Purkinje cell (primary cell): ENCODE measurements around the gene NR1I2. TPM values are rescaled to one million over a fixed set of nuclear protein-coding genes. Genes with fewer than 3 reads are reported as not detected.

ENCODE experiments used
- polyA plus RNA-seq: library from polyadenylated mRNA; unstranded; fragments of >200 nt; fragmentation: Nextera tagmentation; gene quantifications from 2 replicates; pipeline ENCODE4 v1.2.1, GENCODE V29; 2014

The NR1I2 gene
- 0.31 TPM in 1 of 2 replicates, not detected in the other for polyA plus RNA-seq

DNA sequence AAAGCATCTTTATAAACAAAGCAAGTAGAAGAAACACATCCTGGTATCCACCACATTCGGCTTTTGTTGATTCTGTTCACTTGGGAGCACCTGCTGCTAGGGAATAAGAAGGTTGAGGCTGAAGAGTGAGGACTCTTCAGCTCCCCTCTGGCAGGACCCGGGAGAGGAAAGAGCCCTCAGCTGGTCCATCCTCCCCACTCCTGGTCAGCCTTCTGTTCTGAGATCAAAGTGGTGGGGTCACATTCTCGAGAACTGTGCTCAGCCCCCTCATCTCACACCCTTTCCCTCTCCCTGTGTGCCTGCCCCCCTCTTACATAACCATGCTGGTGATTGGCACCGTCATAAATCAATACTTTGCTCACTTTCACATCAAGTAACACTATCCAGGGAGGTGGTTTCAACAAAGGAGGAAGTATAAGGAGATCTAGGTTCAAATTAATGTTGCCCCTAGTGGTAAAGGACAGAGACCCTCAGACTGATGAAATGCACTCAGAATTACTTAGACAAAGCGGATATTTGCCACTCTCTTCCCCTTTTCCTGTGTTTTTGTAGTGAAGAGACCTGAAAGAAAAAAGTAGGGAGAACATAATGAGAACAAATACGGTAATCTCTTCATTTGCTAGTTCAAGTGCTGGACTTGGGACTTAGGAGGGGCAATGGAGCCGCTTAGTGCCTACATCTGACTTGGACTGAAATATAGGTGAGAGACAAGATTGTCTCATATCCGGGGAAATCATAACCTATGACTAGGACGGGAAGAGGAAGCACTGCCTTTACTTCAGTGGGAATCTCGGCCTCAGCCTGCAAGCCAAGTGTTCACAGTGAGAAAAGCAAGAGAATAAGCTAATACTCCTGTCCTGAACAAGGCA, at the start of gene NR1I2:
Gene NR1I2, plus strand, starts transcription at position 772 of the 869 bp plus-strand sequence.

Other genes with a start within 250 kb of the NR1I2 start
- gene CD80, start 222.5 kb upstream of the NR1I2 start, polyA plus RNA-seq, result 4.7 TPM in 1 of 2 replicates, not detected in the other
- gene ADPRH, start 202.6 kb upstream of the NR1I2 start, polyA plus RNA-seq, result 0.70 and 1.3 TPM in 2 replicates
- 0.24 TPM in 1 of 2 replicates, not detected in the other for gene PLA1A, start 184.2 kb upstream of the NR1I2 start, polyA plus RNA-seq
- gene POPDC2, start 121.5 kb upstream of the NR1I2 start, polyA plus RNA-seq, result not detected in 2 replicates
- 326 and 458 TPM in 2 replicates for gene COX17, start 104.7 kb upstream of the NR1I2 start, polyA plus RNA-seq
- gene CFAP91, start 79.1 kb upstream of the NR1I2 start, polyA plus RNA-seq, result 10.5 and 17.1 TPM in 2 replicates